Hematopoietic multipotent progenitor cell treated with erythropoietin and hydrocortisone succinate and interleukin-3 and kit ligand, for 4 days (in vitro differentiated cells): ENCODE results near the gene SYNGAP1.
A peak's percentile ranks its signal among the peaks of the same experiment; 100 is the strongest.

ENCODE experiments used
- DNase-seq: peaks from one replicate; pipeline ENCODE4 v3.0.0-alpha.2; 2015

The SYNGAP1 gene

GRCh38 chr6:33424855-33425667, 5.2 kb downstream of the SYNGAP1 start:
- no peak for DNase-seq

DNA sequence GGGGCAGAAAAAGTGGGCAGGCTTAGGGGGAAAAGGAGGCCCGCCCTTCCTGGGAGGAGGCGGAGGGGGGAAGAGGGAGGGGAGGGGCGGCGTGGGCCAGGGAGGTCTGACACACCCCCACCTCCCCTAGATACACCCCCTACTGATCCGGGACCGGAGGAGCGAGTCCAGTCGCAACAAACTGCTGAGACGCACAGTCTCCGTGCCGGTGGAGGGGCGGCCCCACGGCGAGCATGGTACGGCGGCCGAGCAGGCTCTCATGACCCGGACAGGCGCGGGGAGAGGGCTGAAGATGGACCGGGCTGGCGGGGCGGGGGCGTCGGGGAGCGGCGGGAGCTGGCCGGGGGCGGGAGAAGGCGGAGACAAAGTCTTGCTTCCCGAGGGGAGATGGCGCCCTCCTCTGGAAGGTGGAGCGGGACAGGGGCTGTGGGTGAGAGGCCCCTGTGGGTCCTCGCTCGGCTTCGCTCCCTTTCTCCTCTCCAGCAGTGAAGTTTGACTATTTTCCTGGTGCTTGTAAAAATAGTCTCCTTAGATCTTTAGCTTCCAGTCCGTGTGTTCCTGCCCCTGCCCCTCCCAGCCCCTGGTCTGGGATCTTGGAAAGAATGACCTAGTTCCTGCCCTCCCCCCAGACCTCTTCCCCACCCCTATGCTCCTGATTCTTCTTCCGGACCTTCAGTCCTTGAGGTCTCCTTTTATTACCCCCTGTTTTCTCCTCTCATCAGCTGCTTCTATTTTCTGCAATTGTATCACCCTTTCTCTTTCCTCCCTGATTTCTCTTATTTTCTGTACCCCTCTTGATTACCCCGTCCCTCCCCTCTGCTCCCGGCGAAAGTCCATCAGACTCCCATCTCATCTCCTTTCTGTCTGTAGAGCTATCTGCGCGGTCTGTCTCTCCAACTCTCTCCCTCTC, 6.1 kb downstream of the SYNGAP1 start:
- DNase-seq: peak; percentile 95

DNA sequence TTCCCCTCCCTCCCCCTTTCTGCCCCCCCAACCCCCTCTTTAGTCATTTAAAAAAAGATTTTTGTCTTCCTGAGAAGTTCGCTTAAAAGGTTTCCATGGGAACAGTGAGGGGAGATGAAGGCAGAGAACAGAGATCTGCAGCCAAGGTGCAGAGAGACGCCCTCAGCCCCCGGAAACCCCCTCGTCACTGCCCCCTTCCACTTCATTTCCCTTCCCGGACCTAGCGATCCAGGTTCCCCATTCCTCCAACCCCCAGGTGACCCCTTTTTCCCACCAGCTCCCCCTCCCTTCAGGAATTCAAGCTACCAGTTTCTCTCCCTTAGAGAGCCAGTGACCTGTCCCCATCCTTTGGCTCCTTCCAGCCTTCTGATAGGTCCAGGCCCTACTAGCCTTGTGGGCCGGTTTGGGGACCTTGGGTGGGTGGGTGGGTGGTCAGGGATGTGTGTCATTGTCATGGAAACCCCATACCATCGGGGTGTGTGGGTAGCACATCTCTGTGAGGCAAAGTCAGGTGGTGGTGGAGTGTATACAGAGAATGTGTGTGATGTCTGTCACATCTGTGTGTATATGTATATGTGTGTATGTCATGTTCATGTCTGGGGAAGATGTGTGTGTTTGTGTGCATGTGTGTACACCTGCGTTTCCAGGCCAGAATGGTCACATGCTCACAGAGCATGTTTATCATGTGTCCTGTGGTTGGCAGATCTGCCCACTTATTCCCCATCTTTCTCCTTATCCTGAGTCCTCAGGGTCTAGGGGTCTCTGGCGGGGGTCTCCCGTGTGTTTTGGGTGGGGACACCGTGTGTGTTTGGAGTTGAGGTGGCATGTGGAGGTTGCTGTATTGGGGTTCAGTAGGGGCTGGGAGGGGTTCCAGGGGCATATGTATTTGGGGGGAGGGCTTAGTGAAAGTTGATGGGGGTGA, 7.0 kb downstream of the SYNGAP1 start:
- DNase-seq: peak; percentile 47

DNA sequence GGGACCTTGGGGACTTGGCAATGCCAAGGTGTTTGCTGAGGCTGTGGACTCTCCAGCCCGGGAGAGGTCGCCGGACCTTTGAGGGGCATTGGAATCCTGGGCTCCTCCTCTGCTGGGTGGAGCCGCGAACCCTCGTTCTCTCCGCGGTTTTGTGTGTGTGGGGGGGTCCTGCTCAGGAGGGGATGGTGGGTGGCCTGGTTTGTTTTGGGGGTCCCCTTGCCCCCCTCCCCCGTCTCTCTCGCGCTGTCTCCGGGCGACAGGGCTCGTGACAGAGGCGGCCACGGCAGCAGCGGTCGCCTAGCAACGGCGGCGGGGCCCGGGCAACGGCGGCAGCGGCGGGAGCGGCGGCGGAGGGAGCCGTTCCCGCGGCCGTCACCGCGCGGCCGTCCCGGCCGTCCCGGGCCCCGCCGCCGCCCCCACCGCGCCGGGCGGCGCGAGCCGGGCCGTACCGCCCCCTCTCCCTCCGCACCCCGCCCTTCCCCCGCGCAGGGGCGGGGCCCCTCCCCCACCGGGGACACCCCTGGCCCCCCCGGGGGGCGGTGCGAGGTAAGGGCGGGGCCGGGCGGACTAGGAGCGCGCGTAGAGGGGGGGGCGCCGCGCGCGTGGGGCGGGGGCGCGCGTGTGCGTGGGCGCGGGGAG, 7.8 kb downstream of the SYNGAP1 start:
- peak; percentile 68 for DNase-seq

- DNase-seq: peak; percentile 92
Measured at GRCh38 chr6:33428224-33428965, 8.5 kb downstream of the SYNGAP1 start.

- DNase-seq: no peak
Measured at GRCh38 chr6:33428966-33429749, 9.3 kb downstream of the SYNGAP1 start.

- no peak for DNase-seq
Measured at GRCh38 chr6:33429750-33430052, 9.8 kb downstream of the SYNGAP1 start.

DNA sequence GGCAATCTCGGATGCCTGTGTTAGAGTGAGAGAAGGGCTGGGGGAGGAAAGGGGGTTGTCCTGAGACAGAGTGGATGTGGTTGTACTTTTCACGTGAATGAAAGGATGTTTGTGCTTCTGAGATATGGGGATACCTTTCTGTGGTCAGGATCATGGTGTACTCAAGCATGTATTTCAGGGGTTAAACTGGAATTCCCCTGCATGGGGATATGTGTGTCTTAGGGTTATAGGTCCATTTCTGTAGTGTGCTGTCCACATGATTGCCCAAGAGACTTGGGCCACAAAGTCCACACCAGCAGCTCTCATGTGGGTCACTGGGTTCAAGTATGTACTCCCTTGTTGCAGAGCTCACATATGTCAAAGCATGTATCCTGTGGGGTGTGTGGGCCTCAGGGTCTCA, 10.5 kb downstream of the SYNGAP1 start:
- DNase-seq: no peak

- peak; percentile 95 for DNase-seq
Measured at GRCh38 chr6:33430991-33431879, 11.4 kb downstream of the SYNGAP1 start.

DNA sequence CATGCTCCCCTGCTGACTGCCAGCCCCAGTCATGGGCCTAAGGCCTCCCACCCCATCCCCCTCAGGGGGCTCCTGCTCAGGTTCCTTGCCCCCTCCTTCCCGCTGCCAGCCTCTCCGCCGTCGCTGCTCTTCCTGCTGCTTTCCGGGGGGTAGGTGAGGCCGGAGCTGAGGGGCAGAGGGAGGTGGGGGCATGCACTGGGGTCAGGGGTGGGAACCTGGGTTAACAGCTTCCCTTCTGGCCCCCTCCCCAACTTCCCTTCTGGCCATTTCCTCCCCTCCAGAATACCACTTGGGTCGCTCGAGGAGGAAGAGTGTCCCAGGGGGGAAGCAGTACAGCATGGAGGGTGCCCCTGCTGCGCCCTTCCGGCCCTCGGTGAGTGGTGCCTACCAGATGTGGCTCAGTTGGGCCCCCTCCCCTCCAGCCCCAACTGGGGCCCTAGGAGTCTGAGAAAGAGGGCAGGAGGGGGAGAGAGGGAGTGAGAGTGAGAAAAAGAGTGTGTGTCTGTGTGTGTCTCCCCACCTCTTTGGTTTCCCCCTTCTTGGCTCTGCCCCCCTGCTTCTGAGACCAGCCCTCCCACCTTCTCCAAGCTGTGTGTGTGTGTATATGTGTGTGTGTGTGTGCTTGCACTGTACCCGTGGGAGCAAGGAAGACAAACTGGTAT, 12.1 kb downstream of the SYNGAP1 start:
- DNase-seq: peak; percentile 63

GRCh38 chr6:33432546-33432945, 12.7 kb downstream of the SYNGAP1 start:
- no peak for DNase-seq

DNA sequence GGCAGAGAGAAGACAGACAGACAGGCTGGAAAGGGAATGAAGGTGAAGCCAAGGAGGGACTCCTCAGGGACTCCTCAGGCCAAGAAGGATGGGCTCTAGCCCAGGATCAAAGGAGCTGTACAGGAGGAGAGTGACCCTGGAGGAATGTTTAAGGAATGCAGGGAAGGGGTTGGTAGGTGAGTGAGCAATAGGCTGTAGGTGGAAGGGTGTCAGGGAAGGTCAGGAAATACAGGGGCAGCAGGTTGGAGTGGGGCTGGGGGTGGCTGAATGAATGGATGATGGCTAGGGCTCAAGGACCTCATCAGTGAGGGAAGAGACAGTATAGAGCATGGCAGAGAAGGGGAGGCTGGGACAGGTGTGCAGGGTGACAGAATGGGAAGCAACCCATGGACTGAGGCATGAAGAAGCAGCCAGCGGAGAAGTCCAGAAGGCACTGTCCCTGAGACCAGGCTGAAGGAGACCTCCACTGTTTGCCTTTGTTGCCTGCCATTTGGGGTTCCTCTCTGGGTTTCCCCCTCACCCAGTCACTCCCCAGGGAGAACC, 13.2 kb downstream of the SYNGAP1 start:
- DNase-seq: no peak

GRCh38 chr6:33433544-33434191, 13.8 kb downstream of the SYNGAP1 start:
- no peak for DNase-seq

GRCh38 chr6:33434961-33435360, 15.1 kb downstream of the SYNGAP1 start:
- no peak for DNase-seq

- DNase-seq: no peak
Measured at GRCh38 chr6:33437666-33438065, 17.8 kb downstream of the SYNGAP1 start.

DNA sequence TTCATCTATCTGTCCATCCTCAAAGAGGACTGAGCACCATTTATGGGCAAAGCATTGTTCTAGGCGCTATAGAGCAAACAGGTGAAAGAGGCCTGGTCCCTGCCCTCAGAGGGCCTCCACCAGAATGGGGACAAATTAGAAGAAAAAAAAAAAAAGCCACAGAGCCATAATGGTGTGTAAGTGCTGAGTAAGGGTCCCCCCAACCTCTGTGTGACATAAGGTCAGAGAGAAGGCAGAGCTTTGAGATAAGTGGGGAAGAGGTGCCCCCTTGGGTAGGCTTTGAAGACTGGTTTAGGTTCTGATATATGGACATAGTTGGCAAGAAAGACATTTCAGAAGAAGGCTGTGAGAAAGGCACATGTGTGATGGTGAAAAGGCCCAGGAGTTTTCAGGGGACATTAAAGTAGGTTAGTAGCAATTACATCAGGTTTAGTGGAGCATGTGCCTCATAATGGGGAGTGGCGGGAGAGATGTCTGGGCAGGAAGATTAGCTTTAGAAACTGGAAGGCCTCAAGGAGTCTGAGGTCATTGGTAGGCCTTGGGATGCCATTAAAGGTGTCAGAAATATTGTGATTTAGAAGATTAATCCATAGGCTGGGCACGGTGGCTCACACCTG, 19.2 kb downstream of the SYNGAP1 start:
- DNase-seq: no peak

DNA sequence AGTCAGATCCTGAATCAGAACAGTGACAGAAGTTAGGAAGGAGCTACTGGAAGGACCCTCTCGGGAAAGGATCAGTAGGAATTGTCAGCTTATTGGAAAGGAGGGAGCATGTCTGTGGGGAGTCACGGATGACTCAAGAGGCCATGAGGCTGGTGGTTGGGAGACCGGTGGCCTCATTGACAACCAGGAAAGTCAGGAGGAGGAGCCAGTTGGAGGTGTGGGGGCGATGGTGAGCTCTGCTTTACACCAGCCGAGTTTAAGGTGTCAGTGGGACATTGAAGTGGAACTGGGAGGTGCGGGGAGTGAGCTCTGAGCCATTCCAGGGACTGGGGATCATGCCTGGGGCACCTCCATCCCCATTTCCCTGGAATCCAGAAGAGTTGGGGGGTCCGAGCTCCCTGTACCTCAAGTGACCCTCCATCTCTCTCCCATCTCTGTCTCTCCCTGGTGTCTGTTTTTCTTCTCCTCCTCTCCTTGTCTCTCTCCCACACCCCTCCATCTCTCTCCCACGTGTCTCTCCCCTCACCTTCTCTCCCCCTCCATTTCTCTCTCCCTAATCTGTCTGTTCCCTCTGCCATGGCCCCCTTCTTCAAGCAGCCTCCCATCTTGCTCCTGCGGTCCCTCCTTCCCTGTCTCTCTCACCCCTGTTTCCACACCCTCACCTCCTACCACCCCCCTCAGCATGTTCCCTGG, 20.2 kb downstream of the SYNGAP1 start:
- no peak for DNase-seq
